GF-D8 (cell line): ENCODE measurements around the gene RBMS3.
"Not testable (repeated sequence)": the region's sequence is repeated elsewhere in the genome, so short reads cannot be mapped to it uniquely, and the experiment has no call there.

Experiments
- DNase-seq: peaks from one replicate; lab custom pipeline; 2025; lab: John Stamatoyannopoulos, UW

RBMS3 gene

DNA sequence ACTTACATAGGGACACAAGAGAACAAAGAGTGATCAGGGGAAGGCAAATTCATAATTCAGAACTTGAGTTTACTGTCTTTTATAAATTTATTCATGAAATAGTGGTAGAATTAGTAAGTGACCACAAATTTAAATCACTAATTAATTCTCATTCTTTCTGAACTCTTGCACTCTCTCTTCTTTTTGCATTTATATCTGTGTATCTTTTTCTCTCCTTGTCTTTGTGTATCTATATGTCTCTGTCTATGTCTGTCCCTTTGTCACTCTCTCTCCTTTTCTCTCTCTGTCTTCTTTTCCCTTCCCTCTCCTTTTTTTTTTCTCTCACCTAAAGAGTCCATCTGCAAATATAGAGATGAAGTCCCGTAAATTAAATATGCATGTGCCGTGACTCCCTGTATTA, 31.5 kb downstream of the RBMS3 start:
- DNase-seq, result no peak

DNA sequence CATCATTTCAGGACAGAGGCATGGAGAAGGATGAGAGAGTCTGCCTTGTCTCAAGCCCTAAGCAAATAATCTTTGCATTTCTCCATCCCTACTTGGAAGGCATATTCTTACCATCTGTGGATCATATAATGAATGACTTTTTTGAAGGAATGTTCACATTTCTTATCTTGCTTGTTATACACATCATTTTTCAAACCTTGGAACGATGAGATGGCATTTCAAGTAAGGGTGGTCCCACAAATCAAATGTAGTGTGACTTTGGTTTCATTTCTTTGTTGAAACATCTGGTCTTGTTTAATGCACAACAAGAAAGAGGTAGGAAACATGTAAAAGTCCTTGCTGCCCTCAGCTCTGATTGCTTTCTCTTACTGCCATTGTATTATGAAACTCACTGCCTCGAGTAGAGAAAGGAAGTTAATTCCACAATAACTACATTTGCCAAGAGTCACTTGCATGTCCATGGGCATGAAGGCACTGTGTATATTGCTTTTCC, 32.1 kb downstream of the RBMS3 start:
- no peak for DNase-seq

DNA sequence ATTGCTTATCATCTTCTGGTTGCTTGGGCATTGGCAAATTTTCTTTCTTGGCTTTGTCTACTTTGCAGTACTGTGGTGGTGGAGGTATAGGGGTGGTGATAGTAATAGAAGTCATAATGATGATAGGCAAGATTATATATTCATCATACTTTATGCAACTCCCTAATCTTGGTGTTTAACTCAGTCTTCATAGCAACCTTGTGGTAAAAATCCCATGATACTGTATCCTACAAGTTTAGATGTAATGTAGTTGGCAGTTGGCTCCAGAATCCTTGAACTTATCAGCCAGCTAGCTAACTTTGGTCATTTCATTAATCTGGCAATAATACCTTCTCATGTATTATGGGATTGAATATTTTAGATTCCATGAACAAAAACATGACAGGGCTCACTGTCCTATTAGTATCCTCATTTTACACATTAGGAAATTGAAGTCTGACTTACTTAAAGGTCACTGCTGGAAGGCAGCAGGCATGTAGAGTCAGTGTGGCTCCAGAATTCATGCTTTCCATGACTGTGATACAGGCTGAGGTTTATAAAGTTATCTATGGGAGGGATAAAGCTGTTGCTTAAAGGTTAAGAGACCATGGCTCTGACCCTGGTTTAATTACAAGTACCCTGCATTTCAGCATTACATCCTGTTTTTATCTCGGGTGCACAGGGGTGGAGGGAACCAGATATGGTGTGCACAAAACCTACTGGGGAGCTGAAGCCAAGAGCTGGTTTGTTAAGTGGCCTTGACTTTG, 33.3 kb downstream of the RBMS3 start:
- no peak for DNase-seq

DNA sequence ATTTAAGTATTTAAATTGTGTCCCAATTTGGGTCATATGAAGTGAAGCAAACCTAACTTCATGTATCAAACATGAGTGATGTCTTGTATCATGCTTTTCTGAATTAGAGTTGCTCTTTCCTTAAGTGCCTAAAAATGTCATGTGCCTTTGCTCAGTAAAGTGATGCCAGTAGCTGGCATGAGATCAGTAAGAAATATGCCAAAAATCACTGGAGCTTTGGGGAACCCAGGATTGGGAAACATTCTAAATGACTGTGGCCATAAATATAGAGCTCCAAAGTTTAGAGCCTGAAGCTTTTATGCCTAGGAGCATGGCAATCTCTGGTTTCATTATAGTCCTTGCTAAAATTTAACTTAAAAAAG, 33.8 kb downstream of the RBMS3 start:
- no peak for DNase-seq

DNA sequence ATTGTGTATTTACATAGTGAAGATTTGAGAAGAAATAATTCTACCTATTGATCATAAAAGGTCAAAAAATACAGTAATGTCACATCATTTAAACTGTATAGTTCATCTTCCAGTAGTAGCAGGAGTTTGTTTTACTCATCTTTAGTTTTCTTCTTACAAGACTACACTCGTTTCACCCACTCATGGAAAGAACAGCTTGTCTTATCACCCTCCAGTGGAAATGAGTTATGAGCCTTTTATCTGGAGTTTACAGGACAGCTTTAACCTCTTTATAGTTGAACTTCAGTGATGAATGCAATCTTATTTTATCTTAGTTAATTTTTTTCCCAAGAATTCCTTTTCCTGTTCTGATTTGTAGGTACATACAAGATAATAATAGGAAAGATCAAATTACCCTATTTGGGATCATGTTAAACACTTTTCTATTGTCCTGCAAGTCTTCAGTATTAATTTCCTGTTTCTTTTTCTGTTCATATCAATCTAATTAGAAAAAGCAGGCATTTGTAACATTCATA, 36.8 kb downstream of the RBMS3 start:
- DNase-seq, result no peak

DNA sequence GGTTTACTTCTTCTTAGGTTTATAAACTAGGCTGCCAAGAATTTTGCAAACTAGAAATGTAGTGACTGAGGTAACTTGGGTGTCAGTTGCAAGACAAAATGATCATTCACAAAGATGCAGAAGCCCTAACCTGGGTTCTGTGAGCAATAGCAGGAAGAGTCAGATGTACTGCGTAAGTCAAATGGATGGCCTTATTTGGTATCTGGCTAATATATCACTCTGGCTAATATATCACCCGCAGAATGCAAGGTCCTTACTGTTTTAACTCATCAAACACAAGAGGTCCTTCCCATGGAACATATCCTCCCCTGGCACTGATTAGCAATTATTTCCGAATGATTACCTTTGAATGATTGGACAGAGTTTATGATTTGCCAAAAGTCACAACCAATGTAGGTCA, 37.4 kb downstream of the RBMS3 start:
- no peak for DNase-seq

DNA sequence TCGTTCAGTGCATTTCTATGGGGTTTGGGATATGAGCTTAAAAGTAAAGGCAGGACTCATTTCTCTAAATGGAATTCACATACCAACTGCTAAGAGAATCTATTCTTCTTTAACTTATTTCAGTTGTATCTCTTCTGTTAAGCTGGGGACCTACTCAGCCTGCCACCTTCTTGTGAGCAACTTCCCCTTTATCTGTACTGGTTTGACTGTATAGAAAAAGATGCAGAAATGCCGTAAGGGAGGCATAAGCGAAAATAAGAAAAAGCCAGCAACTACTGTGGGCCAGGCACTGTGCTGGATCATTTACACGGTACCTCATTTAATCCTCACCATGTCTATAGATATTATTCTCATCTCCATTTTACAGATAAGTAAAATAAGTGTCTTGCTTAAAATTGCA, 38.4 kb downstream of the RBMS3 start:
- no peak for DNase-seq

DNA sequence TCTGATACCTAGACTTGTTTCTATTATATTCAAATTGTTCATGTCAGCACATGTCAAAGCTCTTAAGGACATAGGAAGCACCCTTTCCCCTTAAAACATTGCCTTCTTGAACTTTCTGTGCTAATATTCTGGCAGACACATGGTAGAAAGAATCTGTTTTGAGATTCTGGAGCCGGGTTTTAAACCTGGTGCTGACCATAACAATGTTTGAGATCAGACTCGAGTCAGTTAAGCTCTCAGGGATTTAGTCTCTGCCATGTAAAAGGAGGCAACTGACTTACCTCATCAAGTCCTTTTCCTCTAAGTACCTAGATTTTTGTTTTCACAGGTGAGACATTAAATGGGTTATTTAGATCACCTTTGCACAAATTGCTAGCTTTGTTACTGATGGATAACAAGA, 38.9 kb downstream of the RBMS3 start:
- no peak for DNase-seq

DNA sequence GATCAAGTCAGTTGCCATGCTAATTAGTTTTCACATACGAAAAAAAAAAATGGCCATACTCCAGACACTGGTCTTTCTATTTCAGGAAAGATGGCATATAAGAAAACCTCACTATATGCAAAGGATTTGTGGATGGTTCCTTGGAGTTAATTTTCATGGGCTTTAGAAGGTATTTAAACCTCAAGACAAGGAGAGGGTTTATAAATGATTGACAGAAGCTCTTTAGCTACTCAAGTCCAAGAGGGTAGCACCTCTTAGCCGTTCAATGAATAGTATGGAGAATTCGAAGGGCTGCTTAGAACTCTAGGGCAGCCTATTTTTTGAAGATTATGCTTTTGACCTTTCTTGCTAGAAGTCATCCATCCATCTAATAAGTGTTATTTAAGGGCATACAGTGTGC, 41.7 kb downstream of the RBMS3 start:
- DNase-seq, result no peak

DNA sequence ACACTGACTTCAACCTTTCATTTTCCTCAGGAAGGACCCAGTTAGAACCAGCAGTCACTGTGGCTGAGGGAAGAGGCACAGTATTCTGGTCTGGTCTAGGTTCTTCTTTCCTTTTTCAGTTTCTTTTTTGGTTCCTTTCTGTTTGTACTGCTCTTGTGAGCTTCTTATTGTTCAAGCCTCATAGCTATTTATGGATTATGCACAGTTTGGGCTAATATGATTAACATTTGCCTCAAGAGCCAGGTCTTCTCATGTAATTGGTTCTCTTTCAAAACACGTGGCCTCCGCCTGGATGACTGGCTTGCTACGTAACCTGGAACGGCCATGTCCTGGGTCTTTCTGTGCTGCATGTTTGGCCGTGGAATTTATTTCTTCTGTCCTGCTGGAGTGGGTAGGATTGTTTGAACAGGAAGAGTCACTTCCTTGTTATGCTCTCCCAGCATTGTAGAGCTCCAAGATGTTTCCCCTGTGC, 43.3 kb downstream of the RBMS3 start:
- DNase-seq, result no peak

DNA sequence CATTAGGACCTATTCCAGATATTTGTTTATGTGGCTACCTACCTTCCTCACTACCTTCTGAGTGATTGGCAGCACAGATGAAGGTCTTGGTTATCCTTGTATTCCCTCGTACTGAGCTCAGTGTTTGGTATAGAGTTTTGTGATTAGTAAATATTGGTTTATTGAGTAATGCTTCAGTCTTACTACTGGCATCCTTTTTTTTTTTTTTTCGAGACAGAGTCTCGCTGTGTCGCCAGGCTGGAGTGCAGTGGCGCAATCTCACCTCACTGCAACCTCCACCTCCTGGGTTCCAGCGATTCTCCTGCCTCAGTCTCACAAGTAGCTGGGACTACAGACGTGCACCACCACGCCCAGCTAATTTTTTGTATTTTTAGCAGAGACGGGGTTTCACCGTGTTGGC, 45.7 kb downstream of the RBMS3 start:
- DNase-seq, result not testable (repeated sequence)

DNA sequence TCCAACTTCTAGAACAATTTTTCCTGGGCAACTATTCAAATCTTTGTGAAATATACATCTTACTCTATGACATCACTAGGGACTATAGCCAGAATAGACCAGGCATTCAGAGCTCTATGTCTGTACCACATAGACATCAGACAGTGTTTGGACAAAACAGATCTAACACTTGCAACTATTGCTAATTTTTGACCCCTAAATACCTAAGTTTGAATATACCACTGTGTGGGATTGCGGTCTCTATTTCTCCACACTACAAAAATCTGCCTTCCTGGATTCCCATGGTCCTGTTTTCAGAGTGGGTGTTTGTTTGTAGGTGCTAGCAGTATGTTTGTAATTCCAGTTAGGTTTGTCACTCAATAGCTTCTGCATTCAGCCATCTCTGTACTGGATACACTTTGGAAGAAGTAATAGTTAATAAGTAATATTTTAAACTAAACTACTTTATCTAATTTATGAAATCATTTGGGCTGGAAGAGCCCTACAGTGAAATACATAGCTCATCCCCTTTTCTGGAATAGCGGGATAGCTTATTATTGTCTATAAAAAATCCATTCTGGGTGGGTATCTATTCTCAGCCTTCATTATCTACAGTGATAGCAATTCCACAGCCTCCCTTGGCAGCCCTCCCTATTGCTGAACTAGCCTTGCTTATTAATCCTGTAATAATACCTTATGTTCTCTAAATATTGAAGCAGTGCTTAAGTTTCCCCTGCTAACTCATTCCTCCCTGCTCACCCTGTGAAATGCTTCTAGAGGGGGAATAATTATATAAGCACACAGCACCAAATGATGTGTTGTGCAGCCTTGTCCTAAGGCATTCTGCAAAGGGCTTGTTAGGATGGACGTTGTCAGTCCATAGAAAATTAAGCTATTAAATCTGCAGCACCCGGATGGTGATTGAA, 49.4 kb downstream of the RBMS3 start:
- DNase-seq, result no peak

DNA sequence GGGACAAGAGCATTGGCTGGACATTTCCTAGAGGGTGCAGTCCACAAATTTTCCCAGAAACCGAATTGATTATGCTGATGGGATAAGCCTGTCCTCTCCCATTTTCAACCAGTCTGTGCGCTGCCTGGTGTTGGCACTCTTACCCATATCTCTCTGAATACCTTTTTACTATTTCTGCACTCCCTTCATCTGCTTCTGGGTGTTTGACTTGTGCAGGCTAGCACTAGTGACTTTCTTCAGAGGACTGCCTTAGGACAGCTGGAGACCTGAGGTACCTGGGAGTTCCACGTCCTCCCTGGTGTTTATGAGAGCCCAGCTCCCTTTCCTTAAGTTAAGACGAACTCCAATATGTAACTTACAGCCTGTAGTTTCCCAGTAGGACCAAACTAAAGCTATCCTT, 50.2 kb downstream of the RBMS3 start:
- no peak for DNase-seq

DNA sequence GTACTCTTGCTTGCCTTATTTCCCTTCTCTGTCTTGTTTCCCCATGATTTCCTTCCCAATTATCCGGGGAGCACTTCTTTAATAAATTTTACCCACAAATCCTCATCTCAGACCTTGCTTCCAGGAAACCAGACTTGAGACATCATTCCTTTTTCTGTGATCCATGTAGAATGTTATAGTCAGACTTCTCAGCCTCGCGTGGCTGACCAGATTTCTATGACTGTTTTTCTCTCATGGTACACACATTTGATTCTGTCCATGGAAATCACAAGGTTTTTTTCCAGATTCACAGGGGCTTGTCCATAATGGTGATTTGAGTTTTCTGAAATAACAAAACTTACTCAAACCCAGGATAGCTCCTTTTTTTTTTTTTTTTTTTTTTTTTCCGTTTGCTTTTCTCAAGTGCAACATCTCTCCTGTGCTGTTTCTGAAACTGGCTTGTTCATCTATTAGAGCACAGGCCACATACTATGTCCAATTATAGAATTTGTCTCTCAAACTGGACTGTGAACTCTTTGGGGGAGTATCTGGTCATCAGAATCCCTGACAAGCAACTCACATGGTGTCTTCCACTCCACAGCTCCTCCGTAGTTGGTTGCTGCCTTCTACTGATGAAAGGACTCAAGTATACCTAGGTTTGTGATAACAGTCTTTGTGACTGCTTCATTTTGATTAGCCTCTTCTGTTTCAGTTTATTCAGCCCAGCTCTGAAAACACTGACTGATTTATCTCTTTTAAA, 50.8 kb downstream of the RBMS3 start:
- no peak for DNase-seq

DNA sequence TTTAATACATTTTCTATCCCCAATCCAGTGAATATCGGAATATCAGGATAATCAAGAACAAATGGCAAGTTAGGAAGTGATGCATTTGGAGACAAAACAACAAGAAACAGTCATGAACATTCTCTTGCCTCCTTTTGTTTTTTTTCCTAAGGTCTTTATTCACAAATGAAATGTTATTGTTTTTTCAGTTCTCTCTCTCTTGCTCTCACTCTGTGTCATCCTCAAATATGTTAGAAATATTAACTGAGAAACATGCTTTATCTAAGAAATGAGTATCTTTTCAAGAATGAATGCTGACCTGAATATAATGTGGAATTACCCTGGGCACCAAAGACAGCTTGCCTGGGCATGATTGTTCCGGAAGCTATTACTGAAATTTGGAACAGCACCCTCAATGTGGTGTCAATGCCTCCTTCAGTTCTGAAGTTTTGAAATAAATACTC, 51.3 kb downstream of the RBMS3 start:
- no peak for DNase-seq

DNA sequence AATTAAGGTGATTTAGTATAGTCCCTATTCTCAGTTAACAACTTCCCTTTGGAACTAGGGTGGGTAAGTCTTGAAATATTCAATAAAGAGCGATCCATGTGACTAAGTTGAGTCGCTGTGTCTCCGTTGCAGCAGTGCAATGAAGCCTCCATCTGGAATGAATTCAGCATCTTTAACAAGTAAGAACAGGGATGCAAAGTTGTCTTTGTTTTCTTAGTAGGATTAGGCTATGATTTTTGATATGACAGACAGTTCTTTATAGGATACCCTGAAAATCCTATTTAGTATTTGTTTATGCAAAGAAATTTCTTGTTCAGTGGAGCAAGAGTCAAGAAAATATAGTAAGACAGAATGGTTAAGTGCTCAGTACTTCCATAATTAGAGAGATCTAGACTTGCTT, 52.7 kb downstream of the RBMS3 start:
- no peak for DNase-seq

DNA sequence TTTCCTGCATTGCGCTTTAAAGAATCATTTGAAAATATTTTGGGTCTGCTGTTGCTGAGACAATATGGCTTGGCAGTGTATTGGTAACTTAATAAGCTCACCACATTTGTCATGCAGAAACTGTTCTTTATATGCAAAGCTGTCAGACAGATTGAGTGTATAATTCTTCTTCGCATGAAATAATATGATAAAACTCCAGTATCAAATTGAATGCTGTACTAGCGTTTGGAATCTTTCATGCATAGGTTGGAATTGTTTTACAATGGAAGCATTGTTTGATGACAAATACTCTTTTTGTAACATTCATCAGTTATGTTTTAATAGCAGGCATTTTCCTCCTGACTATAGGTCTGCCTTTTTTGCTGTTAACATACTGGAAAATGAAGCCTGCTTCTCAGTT, 53.8 kb downstream of the RBMS3 start:
- DNase-seq, result no peak

DNA sequence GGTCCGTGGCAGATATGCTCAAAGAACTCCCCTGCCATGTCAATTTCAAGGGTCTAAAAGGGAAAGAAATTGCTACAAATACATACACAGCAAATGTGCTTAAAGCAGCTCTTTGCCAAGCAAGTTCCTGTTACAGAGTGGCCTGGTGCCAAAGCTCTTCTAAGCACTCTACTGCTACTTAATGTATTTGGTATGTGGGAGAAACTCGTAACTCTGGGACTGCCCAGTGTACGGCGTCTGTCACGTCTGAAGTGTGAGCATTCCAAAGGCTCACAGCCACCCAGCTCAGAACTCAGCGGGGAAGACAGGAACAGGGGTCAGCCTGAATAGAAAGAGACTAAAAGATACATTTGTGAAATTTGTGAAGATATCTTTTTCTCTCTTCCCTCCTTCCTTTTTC, 54.6 kb downstream of the RBMS3 start:
- no peak for DNase-seq

DNA sequence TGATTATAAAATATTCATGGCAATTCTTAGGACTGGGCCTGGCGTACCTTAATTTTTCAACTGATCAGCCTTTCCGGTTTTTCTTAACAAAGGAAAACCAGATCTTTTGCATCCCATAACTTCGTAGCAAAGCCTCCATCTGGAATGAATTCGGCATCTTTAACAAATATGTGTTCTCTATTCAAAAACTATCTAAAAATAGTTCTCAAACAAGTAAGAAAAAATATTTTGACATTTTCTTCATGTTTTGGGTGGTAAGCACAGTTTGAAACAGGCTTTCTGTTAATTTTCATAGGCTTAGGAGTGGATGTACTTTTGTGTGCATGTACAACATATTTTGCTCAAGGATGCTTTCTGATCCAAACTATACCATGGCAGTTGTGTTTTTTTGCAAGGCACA, 55.1 kb downstream of the RBMS3 start:
- no peak for DNase-seq

DNA sequence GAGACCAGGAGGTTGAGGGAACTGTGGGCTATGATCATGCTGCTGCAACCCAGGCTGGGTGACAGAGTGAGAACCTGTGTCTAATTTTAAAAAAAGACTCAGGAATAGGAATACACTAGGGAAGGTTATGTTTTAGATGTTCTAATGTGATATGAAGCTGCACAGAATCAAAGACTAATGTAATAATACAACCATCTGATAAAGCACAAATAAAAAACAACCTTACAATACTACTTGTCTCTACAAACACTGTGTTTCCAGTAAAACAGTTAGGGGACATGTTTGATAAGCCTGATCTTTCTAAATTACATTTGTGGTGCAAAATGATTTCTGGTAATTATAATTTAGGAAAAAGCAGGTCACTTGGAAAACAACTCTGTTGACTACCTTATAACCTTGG, 56.7 kb downstream of the RBMS3 start:
- no peak for DNase-seq

DNA sequence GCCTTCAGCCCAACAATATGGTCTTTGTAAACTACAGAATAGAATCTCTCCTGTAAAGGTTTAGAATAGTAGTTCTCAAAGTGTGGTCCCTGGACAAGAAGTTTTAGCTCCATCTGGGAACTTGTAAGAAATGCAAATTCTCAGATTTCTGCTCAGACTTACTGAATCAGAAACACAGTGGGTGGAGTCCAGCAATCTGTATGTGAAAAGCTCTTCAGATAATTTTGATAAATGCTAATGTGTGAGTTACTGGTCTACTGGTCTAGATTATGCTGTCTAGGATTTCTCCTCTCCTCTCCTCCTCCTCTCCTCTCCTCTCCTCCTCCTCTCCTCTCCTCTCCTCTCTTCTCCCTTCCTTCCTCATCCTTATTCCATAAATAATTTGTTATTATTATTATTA, 57.5 kb downstream of the RBMS3 start:
- no peak for DNase-seq
